ENCODE results near the gene ARHGEF39.
A peak's percentile ranks its signal among the peaks of the same experiment; 100 is the strongest.

Gene ARHGEF39

DNA sequence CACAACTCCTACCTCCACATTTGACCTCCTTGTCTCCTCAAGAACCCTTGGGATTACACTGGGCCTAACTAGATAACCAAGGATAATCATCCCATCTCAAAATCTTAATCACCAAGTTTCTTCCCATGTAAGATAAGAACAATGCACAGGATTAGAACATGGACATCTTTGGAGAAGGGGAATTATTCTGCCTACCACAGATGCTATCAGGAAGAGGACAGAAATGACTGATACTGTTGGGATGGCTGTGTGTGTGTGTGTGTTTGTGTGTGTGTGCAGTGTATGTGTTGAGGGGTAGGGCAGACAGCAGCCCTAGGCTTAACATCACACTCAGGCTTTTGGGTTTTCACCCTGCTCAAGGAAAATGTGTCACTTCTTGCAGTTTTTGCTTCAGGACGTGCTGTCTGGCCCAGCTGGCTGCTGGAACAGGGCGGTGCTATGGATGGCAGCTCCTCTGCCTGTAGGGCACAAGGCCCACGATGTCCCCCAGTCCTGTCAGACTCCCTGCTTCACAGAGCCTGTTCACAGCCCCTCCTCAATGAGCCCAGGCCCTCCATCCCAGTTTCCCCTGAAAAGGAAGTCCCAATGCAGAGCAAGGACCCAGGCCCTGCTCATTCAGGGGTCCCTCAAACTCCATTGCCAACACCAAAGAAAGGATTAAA is 16.5 kb upstream of the ARHGEF39 start:
- TF ChIP-seq RARB (CRISPR knock-in tag; IDR thresholded peaks at IDR 0.05) (no peak), ZFP3 (CRISPR knock-in tag; IDR thresholded peaks at IDR 0.05) (no peak), GLIS3 (CRISPR knock-in tag; IDR thresholded peaks at IDR 0.05) (no peak), BACH2 (CRISPR knock-in tag; IDR thresholded peaks at IDR 0.05; ENCODE audit: borderline replicate concordance) (no peak), ISL1 (CRISPR knock-in tag; IDR thresholded peaks at IDR 0.05) (no peak), TCF4 (CRISPR knock-in tag; IDR thresholded peaks at IDR 0.05; ENCODE audit: borderline replicate concordance) (no peak), SNAI2 (CRISPR knock-in tag; IDR thresholded peaks at IDR 0.05) (no peak), ZNF565 (CRISPR knock-in tag; conservative IDR thresholded peaks at IDR 0.05; ENCODE audit: low read depth) (no peak), ZFP30 (CRISPR knock-in tag; IDR thresholded peaks at IDR 0.05) (no peak), TOX (CRISPR knock-in tag; IDR thresholded peaks at IDR 0.05; ENCODE audit: borderline replicate concordance) (no peak), ZC3H10 (CRISPR knock-in tag; IDR thresholded peaks at IDR 0.05) (no peak)
- TF ChIP-seq, protein P1, sequence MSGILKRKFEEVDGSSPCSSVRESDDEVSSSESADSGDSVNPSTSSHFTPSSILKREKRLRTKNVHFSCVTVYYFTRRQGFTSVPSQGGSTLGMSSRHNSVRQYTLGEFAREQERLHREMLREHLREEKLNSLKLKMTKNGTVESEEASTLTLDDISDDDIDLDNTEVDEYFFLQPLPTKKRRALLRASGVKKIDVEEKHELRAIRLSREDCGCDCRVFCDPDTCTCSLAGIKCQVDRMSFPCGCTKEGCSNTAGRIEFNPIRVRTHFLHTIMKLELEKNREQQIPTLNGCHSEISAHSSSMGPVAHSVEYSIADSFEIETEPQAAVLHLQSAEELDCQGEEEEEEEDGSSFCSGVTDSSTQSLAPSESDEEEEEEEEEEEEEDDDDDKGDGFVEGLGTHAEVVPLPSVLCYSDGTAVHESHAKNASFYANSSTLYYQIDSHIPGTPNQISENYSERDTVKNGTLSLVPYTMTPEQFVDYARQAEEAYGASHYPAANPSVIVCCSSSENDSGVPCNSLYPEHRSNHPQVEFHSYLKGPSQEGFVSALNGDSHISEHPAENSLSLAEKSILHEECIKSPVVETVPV (CRISPR knock-in tag; IDR thresholded peaks at IDR 0.05): no peak
- TF ChIP-seq, protein P2, sequence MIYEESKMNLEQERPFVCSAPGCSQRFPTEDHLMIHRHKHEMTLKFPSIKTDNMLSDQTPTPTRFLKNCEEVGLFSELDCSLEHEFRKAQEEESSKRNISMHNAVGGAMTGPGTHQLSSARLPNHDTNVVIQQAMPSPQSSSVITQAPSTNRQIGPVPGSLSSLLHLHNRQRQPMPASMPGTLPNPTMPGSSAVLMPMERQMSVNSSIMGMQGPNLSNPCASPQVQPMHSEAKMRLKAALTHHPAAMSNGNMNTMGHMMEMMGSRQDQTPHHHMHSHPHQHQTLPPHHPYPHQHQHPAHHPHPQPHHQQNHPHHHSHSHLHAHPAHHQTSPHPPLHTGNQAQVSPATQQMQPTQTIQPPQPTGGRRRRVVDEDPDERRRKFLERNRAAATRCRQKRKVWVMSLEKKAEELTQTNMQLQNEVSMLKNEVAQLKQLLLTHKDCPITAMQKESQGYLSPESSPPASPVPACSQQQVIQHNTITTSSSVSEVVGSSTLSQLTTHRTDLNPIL (CRISPR knock-in tag; IDR thresholded peaks at IDR 0.05; ENCODE audit: low read depth): no peak
- ATAC-seq: peak; percentile 6

DNA sequence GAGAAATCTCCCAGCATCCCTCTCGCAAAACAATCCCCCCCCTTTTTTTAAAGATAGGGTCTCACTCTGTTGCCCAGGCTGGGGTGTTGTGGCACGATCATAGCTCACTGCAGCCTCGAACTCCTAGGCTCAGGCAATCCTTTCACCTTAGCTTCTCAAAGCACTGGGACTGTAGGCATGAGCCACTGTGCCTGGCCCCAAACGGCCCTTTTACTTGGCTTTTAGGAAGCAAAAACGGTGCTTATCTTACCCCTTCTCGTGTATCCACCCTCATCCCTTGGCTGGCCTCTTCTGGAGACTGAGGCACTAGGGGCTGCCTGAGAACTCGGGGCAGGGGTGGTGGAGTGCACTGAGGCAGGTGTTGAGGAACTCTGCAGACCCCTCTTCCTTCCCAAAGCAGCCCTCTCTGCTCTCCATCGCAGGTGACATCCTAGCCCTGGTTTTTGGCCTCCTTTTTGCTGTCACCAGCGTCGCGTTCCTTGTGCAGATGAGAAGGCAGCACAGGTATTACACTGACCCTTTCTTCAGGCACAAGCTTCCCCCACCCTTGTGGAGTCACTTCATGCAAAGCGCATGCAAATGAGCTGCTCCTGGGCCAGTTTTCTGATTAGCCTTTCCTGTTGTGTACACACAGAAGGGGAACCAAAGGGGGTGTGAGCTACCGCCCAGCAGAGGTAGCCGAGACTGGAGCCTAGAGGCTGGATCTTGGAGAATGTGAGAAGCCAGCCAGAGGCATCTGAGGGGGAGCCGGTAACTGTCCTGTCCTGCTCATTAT is 15.5 kb upstream of the ARHGEF39 start:
- no peak for TF ChIP-seq ZNF8 (CRISPR knock-in tag; IDR thresholded peaks at IDR 0.05)
- TF ChIP-seq GLIS3 (CRISPR knock-in tag; IDR thresholded peaks at IDR 0.05): no peak
- no peak for TF ChIP-seq ZNF70 (CRISPR knock-in tag; IDR thresholded peaks at IDR 0.05)
- TF ChIP-seq TOX (CRISPR knock-in tag; IDR thresholded peaks at IDR 0.05; ENCODE audit: borderline replicate concordance): no peak
- ATAC-seq: peak; percentile 35

DNA sequence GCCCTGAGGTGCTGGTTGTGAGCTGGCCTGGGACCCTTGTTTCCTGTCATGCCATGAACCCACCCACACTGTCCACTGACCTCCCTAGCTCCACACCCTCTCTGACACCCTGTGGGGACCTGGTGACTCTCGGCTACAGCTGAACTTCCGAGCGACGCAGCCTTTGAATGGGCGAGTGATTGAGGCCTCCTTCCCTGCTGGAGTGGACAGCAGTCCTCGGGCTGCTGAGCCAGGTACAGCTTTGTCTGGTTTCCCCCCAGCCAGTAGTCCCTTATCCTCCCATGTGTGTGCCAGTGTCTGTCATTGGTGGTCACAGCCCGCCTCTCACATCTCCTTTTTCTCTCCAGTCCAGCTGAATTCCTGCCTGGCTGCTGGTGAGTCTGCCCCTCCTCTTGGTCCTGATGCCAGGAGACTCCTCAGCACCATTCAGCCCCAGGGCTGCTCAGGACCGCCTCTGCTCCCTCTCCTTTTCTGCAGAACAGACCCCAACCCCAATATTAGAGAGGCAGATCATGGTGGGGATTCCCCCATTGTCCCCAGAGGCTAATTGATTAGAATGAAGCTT is 14.9 kb upstream of the ARHGEF39 start:
- peak; percentile 24 for ATAC-seq
- TF ChIP-seq ARNTL (CRISPR knock-in tag; IDR thresholded peaks at IDR 0.05; ENCODE audit: borderline replicate concordance, low read depth): no peak
- TF ChIP-seq, protein P3, sequence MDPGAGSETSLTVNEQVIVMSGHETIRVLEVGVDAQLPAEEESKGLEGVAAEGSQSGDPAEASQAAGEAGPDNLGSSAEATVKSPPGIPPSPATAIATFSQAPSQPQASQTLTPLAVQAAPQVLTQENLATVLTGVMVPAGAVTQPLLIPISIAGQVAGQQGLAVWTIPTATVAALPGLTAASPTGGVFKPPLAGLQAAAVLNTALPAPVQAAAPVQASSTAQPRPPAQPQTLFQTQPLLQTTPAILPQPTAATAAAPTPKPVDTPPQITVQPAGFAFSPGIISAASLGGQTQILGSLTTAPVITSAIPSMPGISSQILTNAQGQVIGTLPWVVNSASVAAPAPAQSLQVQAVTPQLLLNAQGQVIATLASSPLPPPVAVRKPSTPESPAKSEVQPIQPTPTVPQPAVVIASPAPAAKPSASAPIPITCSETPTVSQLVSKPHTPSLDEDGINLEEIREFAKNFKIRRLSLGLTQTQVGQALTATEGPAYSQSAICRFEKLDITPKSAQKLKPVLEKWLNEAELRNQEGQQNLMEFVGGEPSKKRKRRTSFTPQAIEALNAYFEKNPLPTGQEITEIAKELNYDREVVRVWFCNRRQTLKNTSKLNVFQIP (CRISPR knock-in tag; IDR thresholded peaks at IDR 0.05; ENCODE audit: borderline replicate concordance, low read depth): no peak
- TF ChIP-seq CSDC2 (CRISPR knock-in tag; IDR thresholded peaks at IDR 0.05): no peak
- no peak for TF ChIP-seq ZNF565 (CRISPR knock-in tag; conservative IDR thresholded peaks at IDR 0.05; ENCODE audit: low read depth)
- TF ChIP-seq, protein P1 (CRISPR knock-in tag; IDR thresholded peaks at IDR 0.05): no peak
- TF ChIP-seq RARB (CRISPR knock-in tag; IDR thresholded peaks at IDR 0.05): no peak
- no peak for TF ChIP-seq ISL1 (CRISPR knock-in tag; IDR thresholded peaks at IDR 0.05)
- TF ChIP-seq, protein P4, sequence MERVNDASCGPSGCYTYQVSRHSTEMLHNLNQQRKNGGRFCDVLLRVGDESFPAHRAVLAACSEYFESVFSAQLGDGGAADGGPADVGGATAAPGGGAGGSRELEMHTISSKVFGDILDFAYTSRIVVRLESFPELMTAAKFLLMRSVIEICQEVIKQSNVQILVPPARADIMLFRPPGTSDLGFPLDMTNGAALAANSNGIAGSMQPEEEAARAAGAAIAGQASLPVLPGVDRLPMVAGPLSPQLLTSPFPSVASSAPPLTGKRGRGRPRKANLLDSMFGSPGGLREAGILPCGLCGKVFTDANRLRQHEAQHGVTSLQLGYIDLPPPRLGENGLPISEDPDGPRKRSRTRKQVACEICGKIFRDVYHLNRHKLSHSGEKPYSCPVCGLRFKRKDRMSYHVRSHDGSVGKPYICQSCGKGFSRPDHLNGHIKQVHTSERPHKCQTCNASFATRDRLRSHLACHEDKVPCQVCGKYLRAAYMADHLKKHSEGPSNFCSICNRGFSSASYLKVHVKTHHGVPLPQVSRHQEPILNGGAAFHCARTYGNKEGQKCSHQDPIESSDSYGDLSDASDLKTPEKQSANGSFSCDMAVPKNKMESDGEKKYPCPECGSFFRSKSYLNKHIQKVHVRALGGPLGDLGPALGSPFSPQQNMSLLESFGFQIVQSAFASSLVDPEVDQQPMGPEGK (CRISPR knock-in tag; IDR thresholded peaks at IDR 0.05; ENCODE audit: borderline replicate concordance): no peak
- no peak for TF ChIP-seq ZFP30 (CRISPR knock-in tag; IDR thresholded peaks at IDR 0.05)
- TF ChIP-seq, protein P5, sequence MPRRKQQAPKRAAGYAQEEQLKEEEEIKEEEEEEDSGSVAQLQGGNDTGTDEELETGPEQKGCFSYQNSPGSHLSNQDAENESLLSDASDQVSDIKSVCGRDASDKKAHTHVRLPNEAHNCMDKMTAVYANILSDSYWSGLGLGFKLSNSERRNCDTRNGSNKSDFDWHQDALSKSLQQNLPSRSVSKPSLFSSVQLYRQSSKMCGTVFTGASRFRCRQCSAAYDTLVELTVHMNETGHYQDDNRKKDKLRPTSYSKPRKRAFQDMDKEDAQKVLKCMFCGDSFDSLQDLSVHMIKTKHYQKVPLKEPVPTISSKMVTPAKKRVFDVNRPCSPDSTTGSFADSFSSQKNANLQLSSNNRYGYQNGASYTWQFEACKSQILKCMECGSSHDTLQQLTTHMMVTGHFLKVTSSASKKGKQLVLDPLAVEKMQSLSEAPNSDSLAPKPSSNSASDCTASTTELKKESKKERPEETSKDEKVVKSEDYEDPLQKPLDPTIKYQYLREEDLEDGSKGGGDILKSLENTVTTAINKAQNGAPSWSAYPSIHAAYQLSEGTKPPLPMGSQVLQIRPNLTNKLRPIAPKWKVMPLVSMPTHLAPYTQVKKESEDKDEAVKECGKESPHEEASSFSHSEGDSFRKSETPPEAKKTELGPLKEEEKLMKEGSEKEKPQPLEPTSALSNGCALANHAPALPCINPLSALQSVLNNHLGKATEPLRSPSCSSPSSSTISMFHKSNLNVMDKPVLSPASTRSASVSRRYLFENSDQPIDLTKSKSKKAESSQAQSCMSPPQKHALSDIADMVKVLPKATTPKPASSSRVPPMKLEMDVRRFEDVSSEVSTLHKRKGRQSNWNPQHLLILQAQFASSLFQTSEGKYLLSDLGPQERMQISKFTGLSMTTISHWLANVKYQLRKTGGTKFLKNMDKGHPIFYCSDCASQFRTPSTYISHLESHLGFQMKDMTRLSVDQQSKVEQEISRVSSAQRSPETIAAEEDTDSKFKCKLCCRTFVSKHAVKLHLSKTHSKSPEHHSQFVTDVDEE (CRISPR knock-in tag; IDR thresholded peaks at IDR 0.05): no peak
- TF ChIP-seq ESRRG (CRISPR knock-in tag; IDR thresholded peaks at IDR 0.05): no peak
- no peak for TF ChIP-seq PPARA (CRISPR knock-in tag; IDR thresholded peaks at IDR 0.05; ENCODE audit: borderline replicate concordance)
- TF ChIP-seq SNAI2 (CRISPR knock-in tag; IDR thresholded peaks at IDR 0.05): no peak
- TF ChIP-seq GLIS3 (CRISPR knock-in tag; IDR thresholded peaks at IDR 0.05): no peak
